GM18499 (cell line): ENCODE data around the gene SLC23A2.
"Not testable (repeated sequence)": the region's sequence is repeated elsewhere in the genome, so short reads cannot be mapped to it uniquely, and the experiment has no call there.

Experiments used
- ATAC-seq: cut with Tn5 transposase; IDR thresholded peaks from one replicate; pipeline ENCODE4 v1.9.1; 2021; ENCODE audit warnings: moderate number of reproducible peaks; ENCODE audit not compliant: insufficient read depth, unreplicated experiment

Gene SLC23A2

GRCh38 chr20:5013682-5014447, 12.6 kb upstream of the SLC23A2 start:
- ATAC-seq, result no peak

DNA sequence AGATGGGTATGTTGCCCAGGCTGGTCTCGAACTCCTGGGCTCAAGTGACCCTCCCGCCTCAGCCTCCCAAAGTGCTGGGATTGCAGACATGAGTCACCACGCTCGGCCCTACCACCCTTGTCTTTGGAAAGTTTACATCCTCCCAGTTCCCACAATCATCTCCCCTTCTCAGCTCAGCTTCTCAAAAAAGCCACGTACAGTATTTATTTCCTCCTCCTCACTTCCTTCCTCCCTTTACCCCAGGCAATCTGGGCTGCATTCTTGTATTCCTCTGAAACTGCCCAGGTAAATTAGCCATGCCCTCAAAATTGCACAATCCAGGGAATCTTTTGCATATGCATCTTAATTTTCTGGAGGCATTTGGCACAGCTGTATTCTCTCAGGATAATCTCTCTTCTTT, 7.4 kb upstream of the SLC23A2 start:
- no peak for ATAC-seq

- ATAC-seq, result no peak
Observed at GRCh38 chr20:5005326-5005725, 4.0 kb upstream of the SLC23A2 start.

GRCh38 chr20:5004825-5005224, 3.5 kb upstream of the SLC23A2 start:
- ATAC-seq, result not testable (repeated sequence)

GRCh38 chr20:5003626-5004025, 2.3 kb upstream of the SLC23A2 start:
- no peak for ATAC-seq

GRCh38 chr20:5002077-5002413, 735 bp upstream of the SLC23A2 start:
- ATAC-seq, result no peak

DNA sequence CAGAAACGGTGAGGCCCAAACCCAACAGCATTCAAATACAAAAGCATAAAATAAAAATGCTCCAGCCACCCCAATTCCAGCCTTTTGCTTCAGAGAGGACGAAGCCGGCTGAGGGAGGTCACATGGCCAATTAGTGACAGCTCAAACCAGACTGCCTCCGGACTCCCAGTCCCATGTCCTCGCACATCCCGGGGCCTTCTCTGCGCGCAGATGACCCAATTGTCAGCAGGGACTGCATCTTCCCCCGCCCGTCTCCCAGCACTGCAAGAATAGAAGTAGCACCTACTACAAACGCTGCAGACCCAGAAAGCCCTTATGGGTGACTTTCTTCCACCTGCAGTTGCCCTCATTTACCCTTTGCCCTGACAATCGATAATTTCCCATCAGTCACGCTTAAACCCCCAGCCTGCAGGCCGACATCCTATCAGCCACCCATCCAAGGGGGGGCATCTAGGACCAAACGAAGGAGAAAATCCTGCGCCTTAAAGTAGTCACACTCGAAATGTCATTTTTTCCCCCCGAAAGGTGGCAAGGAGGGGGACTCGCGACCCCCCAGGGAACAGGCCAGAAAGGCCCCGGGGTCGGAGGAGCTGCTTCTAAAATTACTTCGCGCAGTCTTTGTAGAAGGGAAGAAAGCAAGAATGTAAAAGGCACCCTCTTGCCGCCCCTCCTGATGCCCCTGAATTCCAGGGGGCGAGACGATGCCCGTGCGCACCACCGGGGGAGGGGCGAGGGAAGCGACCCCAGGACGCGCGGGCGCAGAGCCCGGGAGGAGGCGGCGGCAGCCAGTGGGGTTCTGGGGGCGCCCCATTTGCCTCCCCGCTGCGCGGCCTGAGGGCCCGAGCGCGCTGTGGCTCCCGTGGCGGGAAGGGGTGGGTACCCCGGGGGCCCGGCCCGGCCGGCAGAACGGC, 792 bp downstream of the SLC23A2 start:
- ATAC-seq, result no peak

- no peak for ATAC-seq
Observed at GRCh38 chr20:4999788-5000187, 1.5 kb downstream of the SLC23A2 start.

DNA sequence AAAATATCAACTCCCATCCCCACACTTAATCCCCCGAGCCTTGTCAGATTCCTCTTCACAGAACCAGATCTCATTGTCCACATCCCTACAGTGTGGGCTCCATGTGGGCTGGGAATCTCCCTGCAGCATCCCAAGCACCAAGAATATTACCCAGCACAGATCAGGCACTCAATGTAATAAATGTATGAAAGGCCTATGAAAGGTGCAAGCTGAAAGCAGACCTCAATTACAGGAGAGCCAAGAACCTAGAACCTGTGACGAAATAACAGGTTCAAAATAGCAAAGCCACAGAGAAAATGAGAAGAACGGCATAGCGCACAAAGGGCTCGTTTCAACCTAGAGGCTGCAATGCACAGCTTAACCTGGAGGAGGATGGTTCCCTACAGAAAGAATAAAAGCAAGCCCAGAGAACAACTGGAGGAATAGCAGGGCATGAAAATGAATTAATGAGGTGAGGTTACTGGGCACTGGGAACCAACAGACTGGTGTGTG, 3.1 kb downstream of the SLC23A2 start:
- ATAC-seq, result no peak

DNA sequence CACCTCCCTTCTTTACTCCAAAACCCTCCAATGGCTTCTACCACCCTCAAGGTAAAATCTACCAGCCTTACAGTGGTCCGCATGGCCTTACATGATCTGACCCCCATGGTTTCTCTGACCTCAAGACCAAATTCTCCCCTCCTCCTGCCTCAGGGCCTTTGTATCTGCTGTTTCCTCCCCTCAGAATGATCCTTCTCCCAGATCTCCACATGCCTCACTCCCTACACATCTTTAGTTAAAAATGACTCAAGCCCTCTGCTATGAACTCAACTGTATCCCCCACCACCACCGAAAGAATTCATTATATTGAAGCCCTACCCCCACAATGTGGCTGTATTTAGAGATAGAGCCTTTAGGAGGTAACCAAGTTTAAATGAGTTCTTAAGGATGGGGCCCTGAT, 4.1 kb downstream of the SLC23A2 start:
- no peak for ATAC-seq

- no peak for ATAC-seq
Observed at GRCh38 chr20:4989570-4989969, 11.7 kb downstream of the SLC23A2 start.

DNA sequence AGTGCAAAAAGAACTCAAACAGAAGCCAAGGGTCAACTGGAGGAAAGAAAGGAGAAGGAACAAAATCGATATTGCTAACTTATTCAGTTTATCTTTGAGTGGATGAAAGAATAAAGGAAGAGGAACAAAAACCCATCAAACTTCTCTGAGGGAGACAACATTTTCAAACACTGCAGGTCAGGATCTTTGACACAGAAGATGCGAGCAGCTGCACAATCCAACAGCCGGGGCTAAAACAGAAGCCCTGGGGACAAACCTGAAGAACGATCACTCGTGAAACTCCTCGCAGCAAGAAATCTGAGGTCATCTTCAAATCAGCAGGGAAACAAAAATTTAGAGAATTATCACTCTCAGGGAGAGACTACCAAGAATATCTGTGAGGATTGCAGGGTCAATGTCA, 14.2 kb downstream of the SLC23A2 start:
- no peak for ATAC-seq

DNA sequence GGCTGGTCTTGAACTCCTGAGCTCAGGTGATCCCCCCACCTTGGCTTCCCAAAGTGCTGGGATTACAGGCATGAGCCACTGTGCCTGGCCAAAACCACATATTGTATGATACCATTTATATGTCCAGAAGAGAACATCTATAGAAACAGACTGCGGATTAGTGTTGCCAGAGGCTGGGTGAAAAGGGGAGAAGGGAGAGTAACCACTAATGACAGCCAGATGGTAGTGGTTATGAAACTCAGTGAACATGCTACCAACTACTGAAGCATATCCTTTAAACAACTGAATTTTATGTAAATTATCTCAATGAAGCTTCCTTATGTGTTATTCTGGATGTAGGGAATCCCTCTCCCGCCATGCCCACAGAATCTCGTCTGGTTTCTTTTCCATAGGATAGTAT, 15.7 kb downstream of the SLC23A2 start:
- ATAC-seq, result no peak

GRCh38 chr20:4982281-4982680, 19.0 kb downstream of the SLC23A2 start:
- ATAC-seq, result no peak

GRCh38 chr20:4979841-4980410, 21.4 kb downstream of the SLC23A2 start:
- no peak for ATAC-seq

DNA sequence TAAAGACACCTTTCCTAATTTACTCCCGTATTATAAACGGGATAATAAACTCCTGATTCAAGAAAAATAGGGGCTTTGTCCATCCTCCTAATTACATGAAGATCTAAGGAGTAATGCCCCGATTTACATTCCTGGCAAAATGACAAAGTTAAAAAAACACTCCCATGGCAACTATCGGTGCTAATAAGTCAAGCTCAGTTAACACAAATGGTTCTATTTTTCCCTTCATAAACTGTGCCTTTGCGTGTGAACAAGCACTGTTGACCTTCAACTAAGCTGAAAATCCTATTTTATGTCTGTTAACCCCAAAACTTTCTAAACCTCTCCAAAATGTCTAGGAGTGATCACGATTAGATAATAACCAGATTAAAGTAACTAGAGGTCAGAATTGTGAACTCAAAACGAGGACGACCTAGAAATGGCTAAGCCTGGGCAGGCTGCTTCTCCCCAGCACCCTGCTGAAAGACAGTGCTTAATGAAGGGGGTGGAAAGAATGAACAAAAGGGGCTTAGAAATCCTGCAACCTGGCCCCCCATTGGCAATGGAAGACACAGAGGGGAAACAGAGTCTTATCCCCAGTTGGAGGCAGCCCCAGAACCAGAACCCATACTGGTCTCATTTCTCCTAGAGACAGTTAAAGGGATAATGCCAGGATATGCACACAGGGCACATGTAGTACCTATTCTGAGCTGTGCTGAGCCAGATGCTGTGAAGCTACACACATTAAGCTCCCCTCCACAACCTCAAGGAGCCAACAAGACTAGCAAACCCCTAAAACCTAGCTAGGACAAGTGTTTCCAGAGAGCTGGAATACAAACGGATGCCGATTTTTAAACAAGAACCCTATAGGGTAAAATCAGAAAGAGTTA, 23.0 kb downstream of the SLC23A2 start:
- ATAC-seq, result no peak

DNA sequence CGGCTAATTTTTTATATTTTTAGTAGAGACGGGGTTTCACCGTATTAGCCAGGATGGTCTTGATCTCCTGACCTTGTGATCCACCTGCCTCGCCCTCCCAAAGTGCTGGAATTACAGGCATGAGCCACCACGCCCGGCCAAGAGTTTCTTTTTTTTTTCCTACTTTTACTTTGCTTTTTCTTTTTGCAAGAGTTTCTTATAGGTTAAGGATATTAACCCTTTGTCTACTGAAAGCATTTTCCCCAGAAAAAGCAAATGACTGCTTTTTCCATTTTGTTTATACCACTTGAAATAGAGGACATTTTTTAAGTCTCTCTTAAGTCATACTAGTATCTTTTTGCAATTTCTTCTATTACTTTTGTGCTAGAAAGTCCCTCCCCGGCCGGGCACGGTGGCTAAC, 25.3 kb downstream of the SLC23A2 start:
- ATAC-seq, result not testable (repeated sequence)

DNA sequence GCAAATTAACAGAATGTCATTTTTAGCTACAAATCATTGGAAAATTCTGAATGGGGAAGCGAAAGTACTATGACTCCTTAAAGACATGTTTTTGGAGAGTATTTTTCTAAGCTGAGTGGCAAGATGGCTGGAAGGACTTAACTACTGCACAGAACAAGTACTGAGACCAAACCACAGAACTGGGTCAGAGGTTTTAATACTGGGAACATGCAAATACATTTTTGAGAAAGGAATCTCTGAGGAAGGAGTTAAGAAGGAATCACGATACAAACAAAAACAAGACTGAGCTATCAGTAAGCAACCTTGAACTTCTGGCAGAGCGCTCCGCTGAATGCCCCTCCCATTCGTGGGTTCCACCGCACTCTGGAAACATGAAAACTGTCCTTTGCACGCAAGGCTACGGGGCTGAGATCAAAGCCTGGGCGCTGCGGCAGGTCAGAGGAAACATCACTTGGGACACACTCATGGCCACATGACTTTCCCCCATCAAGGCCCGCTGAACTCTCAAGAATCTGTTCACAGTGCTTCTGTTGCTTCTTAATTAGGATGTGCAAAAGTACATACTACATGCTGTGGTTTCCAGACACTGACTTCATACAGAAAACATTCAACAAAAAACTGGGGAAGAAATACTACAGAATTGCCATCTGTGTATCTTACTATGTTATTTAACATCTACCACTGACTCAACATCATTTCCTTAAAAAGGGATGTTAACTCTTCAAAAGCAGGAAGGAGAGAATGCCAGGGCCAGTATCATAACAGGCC, 27.8 kb downstream of the SLC23A2 start:
- ATAC-seq, result peak; percentile 77

GRCh38 chr20:4972506-4973251, 28.6 kb downstream of the SLC23A2 start:
- no peak for ATAC-seq
